Measurements from ENCODE around the gene LUM. TPM values are rescaled to one million over a fixed set of nuclear protein-coding genes. Genes with fewer than 3 reads are reported as not detected.

The LUM gene
- total and polyA plus RNA-seq, 2 experiments from 2014 or later, result 0.27 TPM; not detected in 1

- no peak for TF ChIP-seq EZH2 (IDR thresholded peaks at IDR 0.05; ENCODE audit: low read depth, unreplicated experiment)
Observed at GRCh38 chr12:91120781-91121180, 9.5 kb upstream of the LUM start (continued).

GRCh38 chr12:91119089-91119488, 7.8 kb upstream of the LUM start:
- peaks cover 1% of the 10 kb centered on the region for H3K27me3 Mint-ChIP-seq (ENCODE audit: insufficient read depth, low read depth, poor library complexity)
- no peaks in the 10 kb centered on the region for H3K4me1 Mint-ChIP-seq
- no peaks in the 10 kb centered on the region for H3K79me2 ChIP-seq (replicated peaks; ENCODE audit: insufficient read depth)
- no peaks in the 10 kb centered on the region for H3K27me3 ChIP-seq (ENCODE audit: insufficient read depth)
- ATAC-seq (no peak), DNase-seq (ENCODE audit: low spot score) (no peak)
- no peaks in the 10 kb centered on the region; the same call in 1 of the 2 replicates for H3K9me2 ChIP-seq (ENCODE audit: insufficient read depth)
- H3F3A ChIP-seq (replicated peaks; ENCODE audit: low read depth), result no peaks in the 10 kb centered on the region
- H3K4me3 ChIP-seq, result no peak overlapping the region
- H3K36me3 ChIP-seq (ENCODE audit: insufficient read depth), result no peaks in the 10 kb centered on the region
- TF ChIP-seq EZH2 (IDR thresholded peaks at IDR 0.05; ENCODE audit: low read depth, unreplicated experiment), result no peak
- TF ChIP-seq ZNF331 (CRISPR knock-in tag; IDR thresholded peaks at IDR 0.05; ENCODE audit: low read depth), result no peak
- no peak for TF ChIP-seq ZNF114 (CRISPR knock-in tag; IDR thresholded peaks at IDR 0.05)
- no peak for TF ChIP-seq EZH2phosphoT487 (IDR thresholded peaks at IDR 0.05; ENCODE audit: unreplicated experiment)
- no peak for TF ChIP-seq STAT1 (IDR thresholded peaks at IDR 0.05; ENCODE audit: unreplicated experiment)
- TF ChIP-seq NANOG (IDR thresholded peaks at IDR 0.05; ENCODE audit: borderline replicate concordance), result no peak
- no peak for TF ChIP-seq CTCF (conservative IDR thresholded peaks at IDR 0.05; ENCODE audit: low read depth in 2 of 2)
- no peak for TF ChIP-seq ETS1 (IDR thresholded peaks at IDR 0.05)
- no peak for TF ChIP-seq ZNF462 (CRISPR knock-in tag; IDR thresholded peaks at IDR 0.05)
- no peak for TF ChIP-seq JUNB (IDR thresholded peaks at IDR 0.05; ENCODE audit: unreplicated experiment)
- TF ChIP-seq REST (IDR thresholded peaks at IDR 0.05; ENCODE audit: unreplicated experiment), result no peak
- TF ChIP-seq POLR2AphosphoS5 (IDR thresholded peaks at IDR 0.05; ENCODE audit: low read depth), result no peak
- no peaks in the 10 kb centered on the region for H3K9me3 Mint-ChIP-seq
- H2AFZ ChIP-seq, result no peak overlapping the region
- H3K36me3 Mint-ChIP-seq (ENCODE audit: low read depth), result no peaks in the 10 kb centered on the region
- no peak overlapping the region for H3K27ac Mint-ChIP-seq
- no peak overlapping the region for H3K4me2 ChIP-seq
- H3K4me3 Mint-ChIP-seq, result no peak overlapping the region
- no peaks in the 10 kb centered on the region for H3K4me1 ChIP-seq (ENCODE audit: insufficient read depth)
- H3K27ac ChIP-seq (ENCODE audit: low read depth), result no peak overlapping the region
- no peaks in the 10 kb centered on the region for H4K20me1 ChIP-seq (replicated peaks; ENCODE audit: insufficient read depth)

Measured in GM23338 (cell line).